Superior temporal gyrus (tissue), 1 donor: Measurements from ENCODE around the gene GABRR2.

Source experiments
- DNase-seq: peaks from one replicate; pipeline ENCODE4 v3.0.0-alpha.2; 2016; ENCODE audit errors: extremely low spot score

GABRR2 gene

GRCh38 chr6:89291256-89291819 is 23.8 kb downstream of the GABRR2 start:
- DNase-seq = no peak

GRCh38 chr6:89290401-89291155 is 24.5 kb downstream of the GABRR2 start:
- DNase-seq = no peak

- no peak for DNase-seq
Observed at GRCh38 chr6:89289710-89290109, 25.4 kb downstream of the GABRR2 start.

- no peak for DNase-seq
Observed at GRCh38 chr6:89287351-89288028, 27.6 kb downstream of the GABRR2 start.

GRCh38 chr6:89286516-89286915 is 28.6 kb downstream of the GABRR2 start:
- DNase-seq = no peak

GRCh38 chr6:89284963-89285735 is 29.9 kb downstream of the GABRR2 start:
- DNase-seq = no peak

GRCh38 chr6:89284081-89284480 is 31.0 kb downstream of the GABRR2 start:
- no peak for DNase-seq

- DNase-seq = no peak
Observed at GRCh38 chr6:89282749-89283148, 32.4 kb downstream of the GABRR2 start.

GRCh38 chr6:89281779-89282246 is 33.3 kb downstream of the GABRR2 start:
- no peak for DNase-seq

GRCh38 chr6:89278956-89279355 is 36.1 kb downstream of the GABRR2 start:
- DNase-seq = no peak

GRCh38 chr6:89275900-89276299 is 39.2 kb downstream of the GABRR2 start:
- no peak for DNase-seq

- DNase-seq = no peak
Observed at GRCh38 chr6:89273816-89274215, 41.3 kb downstream of the GABRR2 start.

GRCh38 chr6:89272596-89272995 is 42.5 kb downstream of the GABRR2 start:
- no peak for DNase-seq

GRCh38 chr6:89270951-89271721 is 44.0 kb downstream of the GABRR2 start:
- peak; percentile 27 for DNase-seq

GRCh38 chr6:89269981-89270380 is 45.1 kb downstream of the GABRR2 start:
- no peak for DNase-seq

GRCh38 chr6:89269252-89269651 is 45.8 kb downstream of the GABRR2 start:
- DNase-seq = no peak

- no peak for DNase-seq
Observed at GRCh38 chr6:89268776-89269175, 46.3 kb downstream of the GABRR2 start.

GRCh38 chr6:89267918-89268317 is 47.2 kb downstream of the GABRR2 start:
- no peak for DNase-seq

GRCh38 chr6:89264296-89264695 is 50.8 kb downstream of the GABRR2 start:
- DNase-seq = no peak

- no peak for DNase-seq
Observed at GRCh38 chr6:89260832-89261231, 54.3 kb downstream of the GABRR2 start.

GRCh38 chr6:89260310-89260709 is 54.8 kb downstream of the GABRR2 start:
- DNase-seq = no peak
